ENCODE data around the gene MRPL2.
"Not testable (repeated sequence)": the region's sequence is repeated elsewhere in the genome, so short reads cannot be mapped to it uniquely, and the experiment has no call there.

The MRPL2 gene

DNA sequence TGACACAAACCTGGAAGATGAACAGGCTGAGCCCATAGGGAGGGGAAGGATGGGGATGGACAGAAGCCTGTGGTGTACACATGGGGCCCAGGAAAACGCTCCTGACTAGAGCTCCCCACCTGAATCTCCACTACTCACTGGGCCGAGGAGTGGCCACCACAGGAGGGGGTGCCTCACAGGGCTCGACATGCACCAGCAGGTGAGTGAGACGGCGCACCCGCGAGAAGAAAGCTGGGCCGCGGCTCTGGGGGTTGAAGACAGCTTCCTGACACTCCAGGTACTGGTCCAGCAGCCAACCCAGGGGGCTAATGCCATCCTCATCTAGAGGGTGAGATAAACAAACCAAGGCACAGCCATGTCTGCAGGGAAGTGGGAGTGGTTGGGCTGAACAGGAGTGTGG is 15.9 kb downstream of the MRPL2 start:
- H3K79me2 ChIP-seq (ENCODE audit: control insufficient read depth, insufficient read depth, low read length) = no peaks in the 10 kb centered on the region
- no peak overlapping the region for H4K5ac ChIP-seq (ENCODE audit: low read length)
- H3K4me1 ChIP-seq (ENCODE audit: control insufficient read depth, low read depth, low read length) = no peaks in the 10 kb centered on the region
- no peak for DNase-seq
- H3K56ac ChIP-seq (ENCODE audit: low read length) = no peak overlapping the region
- no peak overlapping the region for H3K4me3 ChIP-seq (ENCODE audit: low read length)
- no peak overlapping the region for H3K4me2 ChIP-seq (ENCODE audit: low read length)
- H3K79me1 ChIP-seq (ENCODE audit: low read length) = no peaks in the 10 kb centered on the region
- no CpG with 5 or more reads among the region's 9 CpGs for WGBS (ENCODE audit: extremely low coverage, insufficient coverage, low lambda C conversion rate)
- no peak overlapping the region for H3K9ac ChIP-seq (ENCODE audit: low read length)
- no peak overlapping the region for H2AK5ac ChIP-seq (ENCODE audit: low read length)
- no peaks in the 10 kb centered on the region for H3K27me3 ChIP-seq (ENCODE audit: insufficient read depth, low read length, poor library complexity)
- no peak overlapping the region for H2BK15ac ChIP-seq (replicated peaks; ENCODE audit: low read depth)
- no peak overlapping the region for H3K27ac ChIP-seq (ENCODE audit: low read depth, low read length)
- peaks cover 5% of the 10 kb centered on the region for H3K36me3 ChIP-seq (ENCODE audit: control insufficient read depth, insufficient read depth, low read length)
- H4K8ac ChIP-seq (ENCODE audit: low read depth, low read length) = no peak overlapping the region
- H2BK120ac ChIP-seq (ENCODE audit: low read depth, low read length) = no peak overlapping the region
- H3K23ac ChIP-seq (ENCODE audit: low read length) = no peak overlapping the region
- H3K4ac ChIP-seq (ENCODE audit: low read depth, low read length) = no peak overlapping the region
- H3K18ac ChIP-seq (ENCODE audit: low read length) = no peak overlapping the region
- H2BK5ac ChIP-seq (ENCODE audit: low read length) = no peak overlapping the region

DNA sequence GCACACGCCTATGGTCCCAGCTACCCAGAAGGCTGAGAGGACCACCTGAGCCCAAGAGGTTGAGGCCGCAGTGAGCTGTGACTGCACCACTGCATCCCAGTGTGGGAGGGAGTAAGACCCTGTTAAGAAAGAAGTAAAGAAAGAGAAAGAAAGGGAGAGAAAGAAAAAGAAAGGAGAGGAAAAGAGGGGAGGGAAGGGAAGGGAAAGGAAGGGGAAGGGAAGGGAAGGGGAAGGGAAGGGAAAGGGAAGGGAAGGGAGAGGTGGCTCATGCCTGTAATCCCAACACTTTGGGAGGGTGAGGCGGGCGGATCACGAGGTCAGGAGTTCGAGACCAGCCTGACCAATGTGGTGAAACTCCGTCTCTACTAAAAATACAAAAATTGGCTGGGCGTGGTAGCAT is 17.8 kb downstream of the MRPL2 start:
- H3K79me2 ChIP-seq (ENCODE audit: control insufficient read depth, insufficient read depth, low read length); H2AK5ac ChIP-seq (ENCODE audit: low read length); H2BK15ac ChIP-seq (replicated peaks; ENCODE audit: low read depth); H3K4ac ChIP-seq (ENCODE audit: low read depth, low read length); H3K27me3 ChIP-seq (ENCODE audit: insufficient read depth, low read length, poor library complexity); H3K36me3 ChIP-seq (ENCODE audit: control insufficient read depth, insufficient read depth, low read length); H3K23ac ChIP-seq (ENCODE audit: low read length); H4K8ac ChIP-seq (ENCODE audit: low read depth, low read length); H3K4me1 ChIP-seq (ENCODE audit: control insufficient read depth, low read depth, low read length); H3K27ac ChIP-seq (ENCODE audit: low read depth, low read length); H2BK5ac ChIP-seq (ENCODE audit: low read length); H3K9ac ChIP-seq (ENCODE audit: low read length); H3K4me3 ChIP-seq (ENCODE audit: low read length); H3K79me1 ChIP-seq (ENCODE audit: low read length); H3K18ac ChIP-seq (ENCODE audit: low read length); DNase-seq; H4K5ac ChIP-seq (ENCODE audit: low read length); H2BK120ac ChIP-seq (ENCODE audit: low read depth, low read length); H3K4me2 ChIP-seq (ENCODE audit: low read length); H3K56ac ChIP-seq (ENCODE audit: low read length): not testable (repeated sequence)
- WGBS (ENCODE audit: extremely low coverage, insufficient coverage, low lambda C conversion rate) = no CpG with 5 or more reads among the region's 8 CpGs

DNA sequence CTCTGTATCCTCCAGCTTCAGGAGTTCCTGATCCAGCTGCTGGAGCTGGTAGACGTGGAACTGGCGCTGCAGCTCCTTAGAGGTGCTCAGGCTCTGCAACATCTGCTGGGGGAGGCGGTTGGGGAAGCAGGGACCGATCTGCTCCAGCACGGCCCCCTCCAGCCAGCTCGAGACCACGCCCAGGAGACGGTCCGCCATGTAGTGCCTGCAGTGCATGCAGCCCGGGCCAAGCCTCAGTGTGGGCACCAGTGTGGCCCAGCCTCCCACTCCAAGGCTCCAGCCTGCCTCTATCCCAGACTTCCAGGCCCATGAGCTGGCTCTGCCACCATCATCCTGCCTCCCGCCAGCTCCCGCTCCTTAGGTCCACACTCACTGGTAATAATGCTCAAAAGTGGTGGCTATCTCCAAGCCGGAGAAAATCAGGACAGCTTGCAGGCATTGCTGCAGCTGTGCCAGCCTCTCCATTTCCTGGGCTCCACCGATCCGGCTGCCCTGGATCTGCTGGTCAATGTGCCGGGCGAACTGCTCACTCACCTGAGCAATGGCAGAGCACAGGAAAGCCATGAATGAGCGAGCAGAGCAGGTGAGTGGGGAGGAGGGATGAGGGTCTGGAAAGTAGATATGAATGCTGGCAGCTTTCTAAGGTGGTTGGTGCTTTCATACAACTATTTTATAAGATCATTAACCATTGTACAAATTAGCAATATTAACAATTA is 18.5 kb downstream of the MRPL2 start:
- Histone ChIP-seq H3K23ac (ENCODE audit: low read length) (no peak overlapping the region), H3K4me3 (ENCODE audit: low read length) (no peak overlapping the region), H3K4me2 (ENCODE audit: low read length) (no peak overlapping the region), H4K8ac (ENCODE audit: low read depth, low read length) (no peak overlapping the region), H3K27me3 (ENCODE audit: insufficient read depth, low read length, poor library complexity) (no peaks in the 10 kb centered on the region), H2BK5ac (ENCODE audit: low read length) (no peak overlapping the region), H3K4me1 (ENCODE audit: control insufficient read depth, low read depth, low read length) (no peaks in the 10 kb centered on the region), H3K4ac (ENCODE audit: low read depth, low read length) (no peak overlapping the region), H3K79me1 (ENCODE audit: low read length) (no peaks in the 10 kb centered on the region), H3K56ac (ENCODE audit: low read length) (no peak overlapping the region), H3K79me2 (ENCODE audit: control insufficient read depth, insufficient read depth, low read length) (no peaks in the 10 kb centered on the region), H2BK15ac (replicated peaks; ENCODE audit: low read depth) (no peak overlapping the region), H3K27ac (ENCODE audit: low read depth, low read length) (no peak overlapping the region), H3K18ac (ENCODE audit: low read length) (no peak overlapping the region), H3K36me3 (ENCODE audit: control insufficient read depth, insufficient read depth, low read length) (peaks cover 7% of the 10 kb centered on the region), H2AK5ac (ENCODE audit: low read length) (no peak overlapping the region), H3K9ac (ENCODE audit: low read length) (no peak overlapping the region), H4K5ac (ENCODE audit: low read length) (no peak overlapping the region), H2BK120ac (ENCODE audit: low read depth, low read length) (no peak overlapping the region)
- DNase-seq = no peak
- no CpG with 5 or more reads among the region's 18 CpGs for WGBS (ENCODE audit: extremely low coverage, insufficient coverage, low lambda C conversion rate)

DNA sequence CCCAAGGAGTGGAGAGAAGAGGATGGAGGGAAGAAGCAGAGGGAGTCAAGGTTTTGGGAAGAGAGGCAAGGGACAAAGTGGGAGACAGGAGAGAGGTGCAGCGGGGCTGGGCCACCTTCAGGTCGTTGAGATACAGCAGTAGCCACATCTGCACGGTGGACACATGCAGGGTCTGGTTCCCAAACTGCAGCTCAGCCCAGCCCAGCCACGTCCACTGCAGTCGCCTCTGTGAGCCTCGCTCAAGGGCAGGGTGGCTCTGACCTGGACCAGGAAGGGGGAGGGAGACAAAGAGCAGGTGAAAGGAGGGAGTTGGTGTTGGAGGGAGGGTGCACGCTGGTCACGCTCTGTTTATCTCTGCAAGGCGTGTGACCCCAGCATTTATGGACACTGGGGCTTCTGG is 20.5 kb downstream of the MRPL2 start:
- DNase-seq = no peak
- H3K4me3 ChIP-seq (ENCODE audit: low read length) = no peak overlapping the region
- H3K18ac ChIP-seq (ENCODE audit: low read length) = no peak overlapping the region
- no peak overlapping the region for H3K56ac ChIP-seq (ENCODE audit: low read length)
- H3K27me3 ChIP-seq (ENCODE audit: insufficient read depth, low read length, poor library complexity) = no peaks in the 10 kb centered on the region
- H2AK5ac ChIP-seq (ENCODE audit: low read length) = no peak overlapping the region
- H3K36me3 ChIP-seq (ENCODE audit: control insufficient read depth, insufficient read depth, low read length) = peaks cover 7% of the 10 kb centered on the region
- no peak overlapping the region for H3K9ac ChIP-seq (ENCODE audit: low read length)
- no peak overlapping the region for H3K4me2 ChIP-seq (ENCODE audit: low read length)
- no CpG with 5 or more reads among the region's 9 CpGs for WGBS (ENCODE audit: extremely low coverage, insufficient coverage, low lambda C conversion rate)
- no peak overlapping the region for H3K23ac ChIP-seq (ENCODE audit: low read length)
- H2BK5ac ChIP-seq (ENCODE audit: low read length) = no peak overlapping the region
- H2BK15ac ChIP-seq (replicated peaks; ENCODE audit: low read depth) = no peak overlapping the region
- no peak overlapping the region for H2BK120ac ChIP-seq (ENCODE audit: low read depth, low read length)
- H3K79me2 ChIP-seq (ENCODE audit: control insufficient read depth, insufficient read depth, low read length) = no peaks in the 10 kb centered on the region
- no peaks in the 10 kb centered on the region for H3K4me1 ChIP-seq (ENCODE audit: control insufficient read depth, low read depth, low read length)
- H4K5ac ChIP-seq (ENCODE audit: low read length) = no peak overlapping the region
- H4K8ac ChIP-seq (ENCODE audit: low read depth, low read length) = no peak overlapping the region
- H3K4ac ChIP-seq (ENCODE audit: low read depth, low read length) = no peak overlapping the region
- H3K27ac ChIP-seq (ENCODE audit: low read depth, low read length) = no peak overlapping the region
- H3K79me1 ChIP-seq (ENCODE audit: low read length) = no peaks in the 10 kb centered on the region

DNA sequence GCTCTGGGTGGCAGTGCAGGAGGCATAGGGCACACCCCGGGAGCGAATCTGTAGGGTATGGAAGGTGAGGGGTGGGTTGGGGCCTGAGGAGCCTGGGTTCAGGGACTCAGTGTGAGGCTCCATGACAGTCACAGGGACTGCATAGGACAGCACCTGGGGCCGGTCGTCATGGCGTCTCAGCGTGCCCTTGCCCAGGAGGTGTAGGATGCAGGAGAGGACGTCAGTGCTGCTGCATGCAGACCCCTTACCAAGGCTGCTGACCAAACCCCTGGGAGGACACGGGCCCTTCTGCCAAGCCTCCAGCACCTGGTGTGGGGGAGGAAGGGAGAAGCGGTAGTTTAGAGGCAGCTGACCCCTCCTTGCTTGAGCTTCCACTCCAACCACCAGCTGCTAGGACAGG is 21.5 kb downstream of the MRPL2 start:
- Histone ChIP-seq H2BK120ac (ENCODE audit: low read depth, low read length) (no peak overlapping the region), H3K27me3 (ENCODE audit: insufficient read depth, low read length, poor library complexity) (no peaks in the 10 kb centered on the region), H3K4me3 (ENCODE audit: low read length) (no peak overlapping the region), H3K4ac (ENCODE audit: low read depth, low read length) (no peak overlapping the region), H4K5ac (ENCODE audit: low read length) (no peak overlapping the region), H3K36me3 (ENCODE audit: control insufficient read depth, insufficient read depth, low read length) (peaks cover 11% of the 10 kb centered on the region), H3K9ac (ENCODE audit: low read length) (no peak overlapping the region), H2BK5ac (ENCODE audit: low read length) (no peak overlapping the region), H3K4me1 (ENCODE audit: control insufficient read depth, low read depth, low read length) (no peaks in the 10 kb centered on the region), H3K79me2 (ENCODE audit: control insufficient read depth, insufficient read depth, low read length) (no peaks in the 10 kb centered on the region), H3K79me1 (ENCODE audit: low read length) (no peaks in the 10 kb centered on the region), H2BK15ac (replicated peaks; ENCODE audit: low read depth) (no peak overlapping the region), H4K8ac (ENCODE audit: low read depth, low read length) (no peak overlapping the region), H3K4me2 (ENCODE audit: low read length) (no peak overlapping the region), H3K23ac (ENCODE audit: low read length) (no peak overlapping the region), H3K27ac (ENCODE audit: low read depth, low read length) (no peak overlapping the region), H3K18ac (ENCODE audit: low read length) (no peak overlapping the region), H3K56ac (ENCODE audit: low read length) (no peak overlapping the region), H2AK5ac (ENCODE audit: low read length) (no peak overlapping the region)
- no CpG with 5 or more reads among the region's 9 CpGs for WGBS (ENCODE audit: extremely low coverage, insufficient coverage, low lambda C conversion rate)
- no peak for DNase-seq

DNA sequence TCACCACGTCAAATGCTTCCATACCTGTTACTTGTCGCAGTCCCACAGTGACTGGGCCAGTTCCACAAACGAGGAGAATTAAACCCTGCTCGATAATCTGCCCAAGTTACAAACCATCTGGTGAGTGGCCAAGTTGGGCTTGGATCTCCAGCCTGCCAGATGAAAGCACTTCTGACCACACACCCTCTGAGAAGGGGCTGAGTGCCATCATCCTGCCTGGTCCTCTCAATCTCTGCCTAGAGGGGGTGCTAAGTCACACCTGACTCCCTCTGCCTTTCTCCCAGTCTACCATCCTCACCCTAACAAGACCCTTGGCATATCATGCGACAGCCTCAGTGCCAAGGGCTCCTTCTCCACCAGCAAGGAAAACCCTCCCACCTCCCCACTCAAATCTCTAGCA is 22.0 kb downstream of the MRPL2 start:
- H3K23ac ChIP-seq (ENCODE audit: low read length) = no peak overlapping the region
- H3K4me2 ChIP-seq (ENCODE audit: low read length) = no peak overlapping the region
- no peaks in the 10 kb centered on the region for H3K27me3 ChIP-seq (ENCODE audit: insufficient read depth, low read length, poor library complexity)
- no peak overlapping the region for H2BK5ac ChIP-seq (ENCODE audit: low read length)
- no peaks in the 10 kb centered on the region for H3K4me1 ChIP-seq (ENCODE audit: control insufficient read depth, low read depth, low read length)
- H3K4ac ChIP-seq (ENCODE audit: low read depth, low read length) = no peak overlapping the region
- H3K79me2 ChIP-seq (ENCODE audit: control insufficient read depth, insufficient read depth, low read length) = no peaks in the 10 kb centered on the region
- no peak overlapping the region for H4K5ac ChIP-seq (ENCODE audit: low read length)
- H2BK15ac ChIP-seq (replicated peaks; ENCODE audit: low read depth) = no peak overlapping the region
- no peak overlapping the region for H3K4me3 ChIP-seq (ENCODE audit: low read length)
- no peak overlapping the region for H3K27ac ChIP-seq (ENCODE audit: low read depth, low read length)
- H2AK5ac ChIP-seq (ENCODE audit: low read length) = no peak overlapping the region
- no peak overlapping the region for H3K56ac ChIP-seq (ENCODE audit: low read length)
- peaks cover 13% of the 10 kb centered on the region for H3K36me3 ChIP-seq (ENCODE audit: control insufficient read depth, insufficient read depth, low read length)
- WGBS (ENCODE audit: extremely low coverage, insufficient coverage, low lambda C conversion rate) = no CpG with 5 or more reads among the region's 5 CpGs
- no peak for DNase-seq
- H3K79me1 ChIP-seq (ENCODE audit: low read length) = no peaks in the 10 kb centered on the region
- no peak overlapping the region for H3K9ac ChIP-seq (ENCODE audit: low read length)
- no peak overlapping the region for H3K18ac ChIP-seq (ENCODE audit: low read length)
- H2BK120ac ChIP-seq (ENCODE audit: low read depth, low read length) = no peak overlapping the region
- no peak overlapping the region for H4K8ac ChIP-seq (ENCODE audit: low read depth, low read length)
